Measurements from ENCODE around the gene MAPK12.

- TF ChIP-seq CTCF (IDR thresholded peaks at IDR 0.05) (no peak), POLR2AphosphoS5 (IDR thresholded peaks at IDR 0.05) (no peak)
Measured at GRCh38 chr22:50294319-50294656, 32.8 kb upstream of the MAPK12 start.
